ENCODE results near the gene MT1X.

The MT1X gene

DNA sequence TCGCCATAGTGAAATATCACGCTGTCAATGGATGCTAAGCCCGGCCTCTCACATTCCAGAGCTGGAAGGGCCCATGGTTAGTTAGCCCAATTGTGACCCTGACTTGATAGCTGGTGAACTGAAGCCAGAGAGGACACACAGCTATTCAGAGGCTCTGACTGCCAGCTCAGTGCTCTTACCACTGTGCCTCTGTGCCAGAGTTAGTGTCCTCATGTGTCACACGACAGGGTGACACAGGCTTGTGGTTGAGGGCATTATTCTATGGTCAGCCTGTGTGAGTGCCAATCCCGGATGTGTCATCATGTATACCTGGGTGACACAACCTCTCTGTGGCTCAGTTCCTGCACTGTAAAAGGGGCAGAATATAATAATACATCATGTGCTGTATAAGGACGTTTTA is 2.5 kb upstream of the MT1X start:
- DNase-seq, result no peak

GRCh38 chr16:56682703-56683397 is 580 bp downstream of the MT1X start:
- DNase-seq, result peak; percentile 7

DNA sequence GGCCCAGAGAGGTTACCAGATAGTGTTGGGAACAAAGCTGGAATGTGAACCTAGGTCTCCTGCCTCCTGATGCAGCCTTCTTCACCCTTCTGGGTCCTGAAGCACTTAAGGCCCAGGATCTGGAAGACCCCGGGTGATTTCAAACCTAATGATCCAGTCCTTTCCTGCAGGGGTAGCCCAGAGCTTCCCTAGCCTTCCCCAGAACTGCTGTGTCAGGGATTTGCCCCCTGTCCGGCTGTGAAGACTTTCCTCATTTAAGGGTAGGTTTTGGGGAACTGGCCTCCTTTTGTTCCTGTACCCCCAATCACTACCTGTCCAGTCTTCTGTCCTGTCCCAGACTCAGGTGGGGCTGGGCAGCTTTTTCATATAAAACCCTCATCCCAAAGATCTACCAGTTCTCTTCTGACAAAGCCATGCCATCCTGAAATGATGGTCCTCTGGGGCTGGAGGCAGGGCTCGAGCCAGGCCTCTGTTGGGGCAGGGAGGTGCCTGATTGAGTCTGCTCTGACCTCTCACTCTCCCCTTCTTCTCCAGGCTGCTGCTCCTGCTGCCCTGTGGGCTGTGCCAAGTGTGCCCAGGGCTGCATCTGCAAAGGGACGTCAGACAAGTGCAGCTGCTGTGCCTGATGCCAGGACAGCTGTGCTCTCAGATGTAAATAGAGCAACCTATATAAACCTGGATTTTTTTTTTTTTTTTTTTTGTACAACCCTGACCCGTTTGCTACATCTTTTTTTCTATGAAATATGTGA is 1.3 kb downstream of the MT1X start:
- no peak for DNase-seq

- no peak for DNase-seq
Measured at GRCh38 chr16:56684256-56684925, 2.1 kb downstream of the MT1X start.

DNA sequence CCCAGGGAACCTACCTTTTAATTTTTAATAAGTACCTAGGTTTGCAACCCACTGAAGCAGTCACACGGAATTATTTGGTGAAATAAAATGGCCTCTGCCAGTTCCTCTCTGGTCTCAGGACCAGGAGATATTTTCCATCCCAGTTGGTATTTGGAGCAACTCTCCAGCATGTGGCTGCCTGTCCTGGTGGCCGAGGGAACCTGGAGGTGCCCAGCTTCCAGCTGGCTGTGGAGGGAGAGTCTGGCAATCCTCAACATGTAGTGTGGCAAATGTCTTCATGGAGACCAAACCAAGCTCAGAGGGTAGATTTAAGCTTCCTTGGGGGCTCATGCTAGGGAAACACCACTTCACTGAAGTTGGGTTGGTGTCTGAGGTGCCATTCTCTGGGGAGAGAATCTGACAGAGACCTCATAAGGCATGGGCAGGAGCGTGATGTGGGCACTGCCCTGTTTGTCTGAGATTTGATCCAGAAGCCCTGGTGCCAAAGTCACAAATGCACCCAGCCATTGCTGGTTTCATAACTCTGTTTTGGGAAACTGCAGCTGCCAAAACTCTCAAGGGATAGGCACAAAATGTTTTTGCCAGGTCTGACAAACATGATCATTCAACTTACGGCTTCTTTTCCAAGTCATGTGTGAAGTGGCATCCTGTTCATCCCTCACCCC is 2.8 kb downstream of the MT1X start:
- DNase-seq, result no peak

DNA sequence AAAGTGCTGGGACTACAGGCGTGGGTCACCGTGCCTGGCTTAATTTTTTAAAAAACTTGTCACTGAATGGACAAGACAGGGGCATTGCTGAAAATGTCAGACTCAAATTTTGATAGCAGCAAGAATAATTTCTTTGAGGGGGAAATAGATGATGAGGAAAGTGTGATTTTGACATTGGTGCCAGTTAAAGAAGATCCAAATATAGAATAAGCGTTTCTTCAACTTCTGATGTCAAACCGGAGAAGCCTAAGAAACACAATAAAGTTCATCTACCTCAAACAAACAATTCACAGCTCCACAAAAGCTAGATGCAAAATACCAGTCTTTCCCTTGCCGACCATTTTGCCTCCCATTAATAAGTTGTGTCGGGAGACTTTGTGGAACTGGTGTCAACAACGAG is 4.5 kb downstream of the MT1X start:
- DNase-seq, result no peak

DNA sequence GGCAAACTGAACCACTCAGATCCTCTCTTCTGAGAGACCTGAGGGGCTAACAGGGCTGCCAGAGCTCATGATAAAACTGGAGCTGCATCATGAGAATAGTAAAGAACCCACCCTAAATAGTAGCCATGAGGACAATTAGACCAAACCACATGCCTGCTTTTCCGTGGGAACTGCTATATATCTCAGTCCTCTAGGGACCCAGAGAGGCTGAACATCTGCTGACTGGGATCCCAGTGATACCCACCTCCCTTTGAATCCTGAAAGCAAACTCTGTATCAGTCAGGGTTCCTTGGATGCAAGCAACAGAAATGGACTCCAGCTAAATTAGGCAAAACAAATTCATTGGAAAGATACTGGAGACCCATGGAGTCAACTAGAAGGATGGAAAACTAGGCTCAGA is 6.5 kb downstream of the MT1X start:
- DNase-seq, result no peak

DNA sequence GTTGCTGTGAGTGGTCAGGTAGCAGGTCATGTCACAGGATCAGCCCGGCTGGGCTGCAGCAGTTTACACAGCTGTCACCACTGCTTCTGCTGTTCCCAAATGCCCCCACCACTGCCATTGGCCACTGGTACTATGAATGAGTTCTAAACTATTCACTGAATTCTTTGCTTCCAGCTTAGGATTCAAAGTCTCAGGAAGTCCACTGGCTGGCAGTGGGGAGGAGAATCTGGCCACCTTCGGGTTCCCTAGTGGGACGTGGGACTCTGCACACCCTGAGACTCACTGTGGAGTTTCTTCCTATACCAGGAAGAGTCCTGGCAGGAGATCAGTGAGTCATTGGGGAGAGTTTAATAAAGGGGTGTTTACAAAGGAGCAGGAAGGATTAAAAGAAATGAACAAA is 6.9 kb downstream of the MT1X start:
- no peak for DNase-seq

DNA sequence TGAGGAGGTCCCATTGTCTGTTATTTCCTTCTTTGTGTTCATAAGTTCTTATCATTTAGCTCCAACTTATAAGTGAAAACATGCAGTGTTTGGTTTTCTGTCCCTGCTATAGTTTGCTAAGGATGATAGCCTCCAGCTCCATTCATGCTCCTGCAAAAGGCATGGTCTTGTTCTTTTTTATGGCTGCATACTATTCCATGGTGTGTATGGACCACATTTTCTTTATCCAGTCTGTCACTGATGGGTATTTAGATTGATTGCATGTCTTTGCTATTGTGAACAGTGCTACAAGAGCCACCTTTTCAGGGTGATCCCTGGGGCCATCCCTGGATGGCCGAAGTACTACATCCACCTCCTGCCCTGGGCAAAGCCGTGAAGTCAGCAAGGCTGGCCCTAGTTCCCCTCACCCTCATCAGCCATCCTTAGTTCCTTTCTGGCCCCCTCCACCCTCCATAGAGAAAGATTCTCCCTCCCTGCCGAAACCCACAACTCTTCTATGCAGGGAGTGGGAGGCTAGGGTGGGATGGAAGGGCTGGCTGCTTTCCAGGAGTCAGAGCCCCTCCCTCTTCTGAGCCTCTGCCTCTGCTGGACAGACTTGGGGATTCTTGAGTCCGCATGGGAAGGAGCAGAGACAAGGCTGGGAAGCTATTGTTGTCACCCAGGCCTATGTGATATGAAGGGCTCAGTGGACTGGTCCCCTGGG is 8.3 kb downstream of the MT1X start:
- no peak for DNase-seq

- no peak for DNase-seq
Measured at GRCh38 chr16:56691885-56692284, 9.6 kb downstream of the MT1X start.

DNA sequence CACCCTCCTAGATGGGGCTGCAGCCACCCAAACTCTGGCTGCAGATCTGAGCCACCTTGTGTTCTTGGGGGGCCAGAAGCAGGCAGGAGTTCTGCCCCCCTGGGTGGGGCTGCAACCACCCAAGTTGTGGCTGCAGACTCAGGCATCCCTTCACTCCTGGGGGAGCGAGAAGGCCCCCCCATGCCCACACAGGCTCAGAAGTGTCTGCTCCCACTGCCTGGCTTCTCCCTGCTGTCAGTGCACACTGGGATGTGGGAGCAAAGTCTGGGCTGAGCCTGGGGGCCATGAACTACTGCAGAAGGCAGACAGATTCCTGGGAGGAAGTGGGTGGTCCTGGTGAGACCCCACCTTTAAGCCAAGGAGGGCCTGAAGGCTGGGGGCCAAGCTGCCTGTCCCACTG is 13.0 kb downstream of the MT1X start:
- DNase-seq, result no peak

GRCh38 chr16:56697456-56698155 is 15.3 kb downstream of the MT1X start:
- DNase-seq, result no peak

DNA sequence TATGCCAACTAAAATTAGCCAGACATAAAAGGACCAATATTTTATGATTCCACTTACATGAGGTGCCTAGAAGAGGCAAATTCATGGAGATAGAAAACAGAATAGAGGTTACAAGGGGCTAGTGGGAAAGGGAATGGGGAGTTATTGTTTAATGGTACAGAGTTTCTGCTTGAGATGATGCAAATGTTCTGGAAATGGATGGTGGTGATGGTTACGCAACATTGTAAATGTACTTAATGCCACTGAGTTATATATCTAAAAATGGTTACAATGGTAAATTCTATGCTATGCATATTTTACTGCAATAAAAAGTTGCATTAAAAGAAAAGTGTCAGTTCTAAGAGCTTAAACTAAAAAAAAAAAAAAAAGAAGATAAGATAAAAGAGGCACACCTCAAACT is 17.9 kb downstream of the MT1X start:
- no peak for DNase-seq

- no peak for DNase-seq
Measured at GRCh38 chr16:56700631-56701030, 18.4 kb downstream of the MT1X start.

- no peak for DNase-seq
Measured at GRCh38 chr16:56701534-56701933, 19.3 kb downstream of the MT1X start.

GRCh38 chr16:56702836-56703235 is 20.6 kb downstream of the MT1X start:
- no peak for DNase-seq

DNA sequence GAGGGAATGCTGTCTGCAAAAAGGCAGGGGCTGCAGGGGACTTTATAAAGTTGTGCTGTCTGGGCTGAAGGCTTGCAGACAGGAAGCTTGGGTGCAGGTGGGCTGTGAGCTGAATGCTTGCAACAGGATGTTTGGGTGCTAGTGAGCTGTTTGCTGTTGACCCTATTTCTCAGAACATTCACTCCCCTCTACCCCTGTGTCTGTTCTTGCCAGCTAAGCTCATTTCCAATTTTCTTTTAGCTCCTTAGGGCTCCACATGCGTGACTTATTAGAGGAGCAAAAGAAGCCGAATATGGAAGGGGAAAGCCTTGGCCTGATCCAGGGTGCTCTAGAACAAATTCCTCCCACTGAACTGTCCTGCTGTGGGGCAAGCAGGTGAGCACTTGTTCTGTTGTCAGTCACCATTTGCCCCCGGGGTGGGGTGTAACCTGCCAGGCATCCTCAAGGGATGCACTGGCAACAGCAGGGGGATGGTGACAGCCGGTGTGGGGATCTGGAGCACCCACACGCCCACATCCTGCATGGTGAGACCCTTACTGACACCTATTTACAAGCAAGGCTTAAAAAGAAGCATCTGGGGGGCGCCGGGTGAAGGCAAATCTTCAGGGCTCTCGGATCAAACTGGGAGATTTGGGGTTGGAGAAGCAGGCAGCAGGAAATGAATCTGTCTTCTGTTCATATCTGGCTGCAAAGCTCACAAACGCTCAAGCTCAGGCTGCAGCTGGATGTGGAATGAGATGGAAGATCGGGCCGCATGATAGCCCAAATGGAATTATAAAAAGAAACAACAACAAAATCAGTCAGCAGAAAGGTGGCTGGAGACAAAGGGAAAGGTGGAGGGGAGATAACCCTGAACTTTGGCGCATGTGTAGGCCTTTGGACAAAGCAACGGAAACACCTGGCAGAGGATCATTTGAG is 26.5 kb downstream of the MT1X start:
- DNase-seq, result peak; percentile 35

DNA sequence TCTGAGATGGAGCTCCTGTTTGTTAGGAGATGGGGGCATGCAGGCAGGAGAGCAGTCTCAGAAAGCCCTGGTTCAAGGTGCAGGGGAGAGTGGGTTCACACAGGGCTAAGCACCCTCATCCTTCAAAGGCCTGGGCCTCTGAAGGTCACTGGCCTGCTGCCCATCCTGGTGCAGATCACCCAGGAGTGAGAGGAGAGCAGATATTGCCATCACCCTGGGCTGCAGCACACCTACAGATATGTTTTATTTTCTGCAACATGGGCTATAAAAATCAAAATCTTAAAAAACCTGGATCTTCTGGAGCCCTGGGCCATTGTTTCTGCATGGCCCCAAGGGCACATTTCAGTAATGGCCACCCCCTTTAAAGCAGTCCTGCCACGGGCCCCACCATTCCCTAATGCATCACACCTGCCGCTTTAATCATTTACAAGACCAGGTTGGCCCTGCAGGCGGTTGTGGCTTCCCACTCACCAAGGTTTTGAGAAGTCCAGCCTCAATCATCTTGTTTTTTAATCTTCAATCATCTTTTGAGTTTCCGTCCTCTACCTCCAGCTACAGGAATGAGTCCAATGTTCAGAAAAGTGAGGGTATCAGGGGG is 27.3 kb downstream of the MT1X start:
- no peak for DNase-seq

DNA sequence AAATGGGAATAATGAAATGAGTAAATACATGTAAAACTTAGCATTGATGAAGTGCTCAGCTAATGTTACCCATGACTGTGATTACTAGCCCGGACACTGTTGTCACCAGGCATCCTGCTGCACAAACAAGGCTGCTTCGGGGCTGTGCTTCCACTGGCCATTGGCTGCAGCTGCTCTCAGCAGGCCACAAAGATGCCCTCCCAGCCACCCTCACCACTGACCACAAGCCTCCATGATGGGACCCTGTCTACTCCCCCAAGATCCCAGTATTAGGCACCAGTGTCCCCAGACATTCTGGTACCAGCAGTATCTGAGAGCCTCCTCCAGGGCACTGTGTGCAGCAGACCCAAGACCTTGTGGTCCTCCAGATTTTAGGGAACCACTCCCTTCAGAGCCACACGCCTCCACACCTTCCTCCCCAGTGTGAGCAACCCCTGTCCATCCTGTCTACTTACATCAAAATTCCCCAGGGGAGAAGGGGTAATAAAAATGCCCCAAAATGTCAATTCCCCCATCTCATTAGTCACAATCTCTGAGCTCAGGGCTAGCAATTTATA is 28.0 kb downstream of the MT1X start:
- no peak for DNase-seq

DNA sequence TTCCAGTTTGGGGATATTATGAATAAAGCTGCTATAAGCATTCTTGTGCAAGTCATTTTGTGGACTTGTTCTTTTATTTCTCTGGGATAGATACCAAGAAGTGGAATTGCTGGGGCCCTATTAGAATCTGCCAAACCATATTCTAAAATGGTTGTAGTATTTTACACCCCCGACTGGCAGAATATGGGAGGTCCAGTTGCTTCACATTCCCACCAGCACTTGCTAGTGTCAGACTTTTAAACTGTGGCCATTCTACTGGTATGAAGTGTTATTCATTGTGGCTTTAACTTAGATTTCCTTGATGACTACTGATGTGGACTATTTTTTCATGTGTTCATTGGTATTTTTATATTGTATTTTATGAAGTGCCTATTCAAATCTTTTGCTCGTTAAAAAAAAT is 29.6 kb downstream of the MT1X start:
- DNase-seq, result no peak
